GM06990 (cell line): ENCODE data around the gene FAM89A.

Experiments used
- DNase-seq: peaks from one replicate; pipeline ENCODE4 v3.0.0-alpha.2; 2011; ENCODE audit not compliant: insufficient read length; ENCODE audit errors: extremely low read depth
- H3K27me3 ChIP-seq: replicated peaks from 2 replicates; pipeline ENCODE4 v1.6.0; 2011; ENCODE audit warnings: low read length; ENCODE audit not compliant: control insufficient read depth, insufficient read depth
- H3K36me3 ChIP-seq: 2 replicates; pipeline ENCODE4 v1.5.1; 2011; ENCODE audit warnings: low read length; ENCODE audit not compliant: control insufficient read depth, insufficient read depth
- H3K4me3 ChIP-seq: replicated peaks from 2 replicates; pipeline ENCODE4 v1.5.1; 2011; ENCODE audit warnings: low read depth, mild to moderate bottlenecking, control low read depth, low read length
- CTCF ChIP-seq: IDR thresholded peaks from 2 replicates; pipeline ENCODE4 v1.5.1; 2011; ENCODE audit warnings: low read length, control low read depth, mild to moderate bottlenecking, inconsistent platforms; ENCODE audit not compliant: insufficient read depth, poor library complexity, severe bottlenecking

FAM89A gene

GRCh38 chr1:230975636-230976035, 64.4 kb downstream of the FAM89A start:
- Histone ChIP-seq H3K36me3 (peaks cover 2% of the 10 kb centered on the region; the same call in 1 of the 2 replicates), H3K4me3 (no peak overlapping the region), H3K27me3 (no peaks in the 10 kb centered on the region)
- DNase-seq: no peak
- TF ChIP-seq CTCF: no peak

GRCh38 chr1:230972855-230973271, 67.2 kb downstream of the FAM89A start:
- Histone ChIP-seq H3K4me3 (no peak overlapping the region), H3K27me3 (no peaks in the 10 kb centered on the region), H3K36me3 (0 out of 2 replicates have a peak, but pooled peaks cover 2% of the 10 kb centered on the region)
- no peak for TF ChIP-seq CTCF
- peak; percentile 26 for DNase-seq

- DNase-seq: no peak
- Histone ChIP-seq H3K4me3 (no peak overlapping the region), H3K27me3 (no peaks in the 10 kb centered on the region), H3K36me3 (0 out of 2 replicates have a peak, but pooled peaks cover 2% of the 10 kb centered on the region)
- no peak for TF ChIP-seq CTCF
Observed at GRCh38 chr1:230971771-230972170, 68.3 kb downstream of the FAM89A start.

- TF ChIP-seq CTCF: no peak
- no peak for DNase-seq
- no peaks in the 10 kb centered on the region for H3K36me3 ChIP-seq
- no peak overlapping the region for H3K4me3 ChIP-seq
- no peaks in the 10 kb centered on the region for H3K27me3 ChIP-seq
Observed at GRCh38 chr1:230970432-230970831, 69.6 kb downstream of the FAM89A start.
